Brain microvascular endothelial cell (primary cell): ENCODE data around the gene CILP2.

Experiments
- DNase-seq: peaks from one replicate; pipeline ENCODE4 v3.0.0-alpha.2; 2020
- H3K27ac ChIP-seq: fragments of 250-450 bp; sonication (Bioruptor Pico); 2 replicates; pipeline ENCODE4 v1.5.1; 2020; ENCODE audit warnings: mild to moderate bottlenecking, moderate library complexity
- H3K27me3 ChIP-seq: fragments of 250-450 bp; sonication (Bioruptor Pico); replicated peaks from 2 replicates; pipeline ENCODE4 v1.5.1; 2020; ENCODE audit warnings: mild to moderate bottlenecking
- H3K36me3 ChIP-seq: fragments of 250-450 bp; sonication (Bioruptor Pico); replicated peaks from 2 replicates; pipeline ENCODE4 v1.5.1; 2020; ENCODE audit warnings: mild to moderate bottlenecking
- H3K4me3 ChIP-seq: 2 replicates; pipeline ENCODE4 v1.5.1; 2011; ENCODE audit warnings: low read depth, mild to moderate bottlenecking, control low read depth, low read length, moderate library complexity
- in situ Hi-C: cut with HindIII; loops from 2 replicates; pipeline ENCODE4 v1.10.0; 2017; ENCODE audit warnings: low sequenced_read_pairs, low pct_ligation_motif_present
- TF ChIP-seq, protein P1 (sequence below): IDR thresholded peaks from 2 replicates; pipeline ENCODE4 v1.5.1; 2011; ENCODE audit warnings: low read depth, mild to moderate bottlenecking, moderate library complexity, low read length, control low read depth, inconsistent platforms; ENCODE audit errors: missing control alignments

CILP2 gene

DNA sequence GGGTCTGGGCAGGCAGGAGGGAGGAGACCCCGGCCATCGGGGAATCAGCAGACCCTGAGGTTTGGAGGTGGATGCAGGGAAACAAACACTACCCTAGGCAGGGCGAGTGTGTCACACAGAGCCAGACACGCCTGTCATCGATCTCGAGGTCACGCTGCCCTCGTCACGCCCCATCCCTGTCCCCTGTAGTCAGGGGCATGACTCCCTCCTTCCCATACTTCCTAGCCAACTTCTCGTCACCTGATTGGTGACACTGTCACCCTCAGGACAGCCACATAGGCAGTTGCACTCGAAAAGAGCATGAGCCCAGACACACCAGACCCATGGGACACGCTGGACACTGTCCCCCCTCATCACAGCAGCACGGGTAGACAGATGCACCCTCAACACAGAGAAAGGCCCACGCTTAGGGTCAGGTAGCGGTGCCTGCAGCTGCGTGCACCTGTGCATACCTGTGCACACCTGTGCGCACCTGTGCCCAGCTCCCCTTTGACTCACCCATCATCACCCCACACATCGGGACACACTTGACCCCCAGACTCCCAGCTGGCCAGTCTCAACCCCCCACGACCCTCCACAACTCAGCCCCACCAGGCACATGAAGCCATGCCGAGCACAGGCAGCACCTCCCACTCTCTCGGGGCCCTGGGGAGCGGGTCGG lies 11.9 kb downstream of the CILP2 start:
- in situ Hi-C loops = no loop called here
- Histone ChIP-seq H3K27ac (no peak overlapping the region), H3K36me3 (no peaks in the 10 kb centered on the region), H3K27me3 (peaks cover 4% of the 10 kb centered on the region), H3K4me3 (no peak overlapping the region)
- TF ChIP-seq, protein P1, sequence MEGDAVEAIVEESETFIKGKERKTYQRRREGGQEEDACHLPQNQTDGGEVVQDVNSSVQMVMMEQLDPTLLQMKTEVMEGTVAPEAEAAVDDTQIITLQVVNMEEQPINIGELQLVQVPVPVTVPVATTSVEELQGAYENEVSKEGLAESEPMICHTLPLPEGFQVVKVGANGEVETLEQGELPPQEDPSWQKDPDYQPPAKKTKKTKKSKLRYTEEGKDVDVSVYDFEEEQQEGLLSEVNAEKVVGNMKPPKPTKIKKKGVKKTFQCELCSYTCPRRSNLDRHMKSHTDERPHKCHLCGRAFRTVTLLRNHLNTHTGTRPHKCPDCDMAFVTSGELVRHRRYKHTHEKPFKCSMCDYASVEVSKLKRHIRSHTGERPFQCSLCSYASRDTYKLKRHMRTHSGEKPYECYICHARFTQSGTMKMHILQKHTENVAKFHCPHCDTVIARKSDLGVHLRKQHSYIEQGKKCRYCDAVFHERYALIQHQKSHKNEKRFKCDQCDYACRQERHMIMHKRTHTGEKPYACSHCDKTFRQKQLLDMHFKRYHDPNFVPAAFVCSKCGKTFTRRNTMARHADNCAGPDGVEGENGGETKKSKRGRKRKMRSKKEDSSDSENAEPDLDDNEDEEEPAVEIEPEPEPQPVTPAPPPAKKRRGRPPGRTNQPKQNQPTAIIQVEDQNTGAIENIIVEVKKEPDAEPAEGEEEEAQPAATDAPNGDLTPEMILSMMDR = no peak
- DNase-seq = no peak

DNA sequence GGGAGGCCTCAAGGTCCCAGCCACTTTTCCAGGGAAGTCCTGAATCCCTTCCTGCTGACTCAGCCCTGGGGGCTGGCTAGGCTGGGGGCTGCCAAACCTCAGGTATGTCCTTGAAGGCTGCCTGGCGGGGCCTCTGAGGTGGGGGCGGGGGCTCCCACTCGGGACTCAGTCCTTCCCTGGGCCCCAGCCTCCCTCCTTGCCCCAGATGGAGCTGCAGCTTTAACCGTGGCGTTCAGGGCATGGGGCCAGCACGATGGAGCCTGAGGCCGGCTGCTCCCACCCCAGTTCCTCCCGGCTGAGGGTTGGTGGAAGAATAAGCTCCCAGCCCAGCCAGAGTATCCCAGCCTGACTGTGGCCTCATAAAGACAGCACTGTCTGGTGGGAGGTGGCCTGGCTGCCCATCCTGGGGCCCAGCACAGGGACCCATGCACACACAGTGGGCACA lies 12.4 kb downstream of the CILP2 start:
- Histone ChIP-seq H3K27ac (no peak overlapping the region), H3K4me3 (no peak overlapping the region), H3K36me3 (no peaks in the 10 kb centered on the region), H3K27me3 (peaks cover 4% of the 10 kb centered on the region)
- in situ Hi-C loops = no loop called here
- TF ChIP-seq, protein P1 = no peak
- no peak for DNase-seq

DNA sequence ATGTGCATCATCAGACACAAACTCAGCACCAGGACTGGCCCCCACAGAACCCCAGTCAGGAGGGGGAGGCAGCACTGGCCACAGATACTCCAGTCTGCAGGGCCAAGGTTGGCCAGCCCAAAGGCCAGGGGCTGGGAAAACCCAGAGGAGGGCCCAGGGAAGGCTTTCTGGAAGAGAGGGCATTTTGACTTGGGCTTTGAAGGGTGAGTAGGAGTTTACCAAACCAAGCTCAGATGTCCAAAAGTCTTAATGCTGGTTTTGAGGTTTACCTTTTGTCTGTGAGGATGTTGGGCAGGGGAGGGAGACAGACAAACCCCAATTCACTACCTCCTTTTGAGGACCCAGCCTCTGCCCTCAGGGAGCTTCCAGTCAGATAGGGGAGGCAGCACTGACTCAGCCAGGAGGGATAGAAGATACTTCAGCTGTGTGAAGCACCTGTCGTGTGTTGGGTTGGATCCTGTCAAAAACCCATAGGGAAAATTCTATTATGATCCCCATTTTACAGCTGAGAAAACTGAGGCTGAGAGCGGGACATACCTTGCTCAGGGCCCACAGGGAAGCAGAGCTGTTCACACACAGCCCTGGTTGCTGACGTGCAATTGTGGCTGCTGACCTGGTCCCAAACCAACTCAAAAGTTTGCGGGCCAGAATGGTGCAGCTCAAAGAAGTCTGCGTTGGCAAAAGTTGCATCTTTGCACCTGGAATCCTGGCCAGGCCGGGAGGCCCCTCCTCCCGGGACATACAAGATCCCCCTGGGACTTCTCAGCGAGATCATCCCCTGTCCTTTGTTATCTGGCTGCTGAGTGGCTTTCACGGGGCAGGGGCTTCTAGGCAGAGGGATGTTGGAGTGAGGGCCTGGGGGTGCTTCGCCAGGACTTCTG lies 13.1 kb downstream of the CILP2 start:
- DNase-seq = no peak
- Histone ChIP-seq H3K4me3 (no peak overlapping the region), H3K27ac (no peak overlapping the region), H3K36me3 (no peaks in the 10 kb centered on the region), H3K27me3 (peaks cover 4% of the 10 kb centered on the region)
- in situ Hi-C loops = no loop called here
- TF ChIP-seq, protein P1 = no peak

DNA sequence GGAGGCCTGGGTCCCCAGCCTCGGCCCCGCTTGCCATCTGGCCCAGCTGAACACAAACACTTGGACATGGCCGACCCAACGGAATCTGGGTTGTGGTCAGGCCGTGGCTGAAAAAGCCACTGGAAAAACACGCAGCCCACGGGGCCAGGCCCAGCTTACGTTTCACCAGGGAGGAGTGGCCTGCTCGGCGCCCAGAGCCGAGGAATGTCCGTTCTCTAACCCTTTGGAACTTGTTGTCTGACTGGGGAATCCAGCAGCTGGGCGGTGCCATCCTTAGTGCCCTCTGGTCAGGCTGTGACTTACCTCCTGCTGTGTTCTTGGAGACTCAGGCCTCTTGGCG lies 13.8 kb downstream of the CILP2 start:
- no peak for DNase-seq
- no peak overlapping the region for H3K27ac ChIP-seq
- H3K4me3 ChIP-seq = no peak overlapping the region
- peaks cover 4% of the 10 kb centered on the region for H3K27me3 ChIP-seq
- in situ Hi-C loops = no loop called here
- H3K36me3 ChIP-seq = no peaks in the 10 kb centered on the region
- TF ChIP-seq, protein P1 = no peak

DNA sequence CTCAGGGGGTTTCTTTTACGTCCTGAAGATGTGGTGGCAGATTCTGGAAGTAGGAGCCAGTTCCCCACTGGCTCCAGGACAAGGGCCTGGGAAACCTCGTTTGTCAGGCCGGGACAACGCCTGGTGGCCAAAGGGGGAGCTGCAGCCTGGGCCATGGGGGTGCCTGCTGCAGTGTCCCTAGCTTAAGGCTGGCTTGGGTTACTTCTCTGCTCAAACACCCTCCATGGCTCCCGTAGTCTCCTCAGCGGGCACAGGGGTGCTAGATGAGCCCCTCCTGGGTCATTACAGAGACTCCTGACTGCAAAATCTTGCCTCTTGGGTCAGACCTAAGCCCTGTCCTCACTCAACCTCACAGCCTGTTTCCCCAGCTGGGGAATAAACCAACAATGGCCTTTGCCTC lies 14.7 kb downstream of the CILP2 start:
- in situ Hi-C loops = no loop called here
- TF ChIP-seq, protein P1 = peak; percentile 83
- Histone ChIP-seq H3K27me3 (peaks cover 4% of the 10 kb centered on the region), H3K36me3 (no peaks in the 10 kb centered on the region), H3K4me3 (no peak overlapping the region), H3K27ac (no peak overlapping the region)
- DNase-seq = peak; percentile 36
